ENCODE measurements around the gene MS4A1. TPM values are rescaled to one million over a fixed set of nuclear protein-coding genes. Genes with fewer than 3 reads are reported as not detected.

MS4A1 gene
- polyA plus RNA-seq, 1 of the 3 experiments (the other 2 are of a cell fraction) = not detected

DNA sequence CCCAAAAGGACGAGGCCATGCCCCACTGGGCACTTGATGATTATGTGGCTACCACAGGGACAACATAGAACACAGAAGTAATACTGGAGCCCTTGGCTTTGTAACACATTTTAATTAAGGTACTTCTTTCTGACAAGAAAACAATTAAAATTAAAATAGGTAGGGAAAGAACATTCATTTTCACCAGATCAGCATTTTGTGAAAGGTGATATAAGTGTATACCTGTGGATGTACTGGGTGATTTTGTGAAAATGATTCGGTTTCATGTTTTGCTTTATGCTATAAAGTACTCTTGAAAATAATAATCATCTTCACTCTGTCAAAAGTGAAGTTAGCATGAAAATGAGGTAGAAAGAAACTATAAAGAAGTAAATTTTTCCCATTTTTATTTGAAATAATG, 37.8 kb downstream of the MS4A1 start:
- DNase-seq = no peak
- no peaks in the 10 kb centered on the region for H3K79me2 ChIP-seq (ENCODE audit: insufficient read depth)
- no peak overlapping the region for H3K4me3 ChIP-seq (ENCODE audit: low read depth in 2 of 2, low read length in 1 of 2)
- no peaks in the 10 kb centered on the region for H3K4me1 ChIP-seq (ENCODE audit: control insufficient read depth in 1 of 2, insufficient read depth in 2 of 2, low read depth in 1 of 2, low read length in 1 of 2)
- no peaks in the 10 kb centered on the region for H3F3A ChIP-seq (replicated peaks; ENCODE audit: insufficient read depth)
- ChIA-PET CTCF (no interaction called here), POLR2A (no interaction called here)
- no peak overlapping the region for H2AFZ ChIP-seq (ENCODE audit: low read depth)
- H3K9me2 ChIP-seq = no peaks in the 10 kb centered on the region
- no peaks in the 10 kb centered on the region for H3K36me3 ChIP-seq (replicated peaks in 1 of 2; ENCODE audit: control insufficient read depth in 1 of 2, insufficient read depth in 2 of 2, low read length in 1 of 2)
- no peak overlapping the region for H3K9ac ChIP-seq
- no peak overlapping the region for H3K4me2 ChIP-seq
- no peak overlapping the region for H3K27ac ChIP-seq (ENCODE audit: low read depth in 2 of 2, low read length in 1 of 2)
- H3K9me3 ChIP-seq = no peaks in the 10 kb centered on the region
- H4K20me1 ChIP-seq (ENCODE audit: insufficient read depth) = no peaks in the 10 kb centered on the region
- H3K27me3 ChIP-seq (ENCODE audit: insufficient read depth) = no peaks in the 10 kb centered on the region; the same call in 1 of the 2 replicates
- TF ChIP-seq TEAD4 (IDR thresholded peaks at IDR 0.05; ENCODE audit: borderline replicate concordance, insufficient read depth) (no peak), EZH2phosphoT487 (IDR thresholded peaks at IDR 0.05; ENCODE audit: borderline replicate concordance, low read depth) (no peak), GATA2 (CRISPR knock-in tag; IDR thresholded peaks at IDR 0.05) (no peak), NRF1 (IDR thresholded peaks at IDR 0.05; ENCODE audit: low read depth, low read length) (no peak), GABPA (IDR thresholded peaks at IDR 0.05; ENCODE audit: low read depth) (no peak), FOSL2 (IDR thresholded peaks at IDR 0.05; ENCODE audit: borderline replicate concordance, low read depth) (no peak), TCF12 (IDR thresholded peaks at IDR 0.05) (no peak), POLR2AphosphoS5 (IDR thresholded peaks at IDR 0.05; ENCODE audit: low read depth, low read length) (no peak), EP300 (IDR thresholded peaks at IDR 0.05; ENCODE audit: borderline replicate concordance in 1 of 2, low read depth in 1 of 2, low read length in 1 of 2) (no peak), CHD2 (IDR thresholded peaks at IDR 0.05; ENCODE audit: low read length, partially characterized antibody) (no peak), SMC3 (IDR thresholded peaks at IDR 0.05; ENCODE audit: low read depth, low read length) (no peak), MEF2A (IDR thresholded peaks at IDR 0.05; ENCODE audit: borderline replicate concordance, low read depth) (no peak), YY1 (IDR thresholded peaks at IDR 0.05; ENCODE audit: low read depth) (no peak), RAD21 (IDR thresholded peaks at IDR 0.05; ENCODE audit: low read length) (no peak), RFX5 (IDR thresholded peaks at IDR 0.05; ENCODE audit: low read length) (no peak)
- TF ChIP-seq, protein P1, sequence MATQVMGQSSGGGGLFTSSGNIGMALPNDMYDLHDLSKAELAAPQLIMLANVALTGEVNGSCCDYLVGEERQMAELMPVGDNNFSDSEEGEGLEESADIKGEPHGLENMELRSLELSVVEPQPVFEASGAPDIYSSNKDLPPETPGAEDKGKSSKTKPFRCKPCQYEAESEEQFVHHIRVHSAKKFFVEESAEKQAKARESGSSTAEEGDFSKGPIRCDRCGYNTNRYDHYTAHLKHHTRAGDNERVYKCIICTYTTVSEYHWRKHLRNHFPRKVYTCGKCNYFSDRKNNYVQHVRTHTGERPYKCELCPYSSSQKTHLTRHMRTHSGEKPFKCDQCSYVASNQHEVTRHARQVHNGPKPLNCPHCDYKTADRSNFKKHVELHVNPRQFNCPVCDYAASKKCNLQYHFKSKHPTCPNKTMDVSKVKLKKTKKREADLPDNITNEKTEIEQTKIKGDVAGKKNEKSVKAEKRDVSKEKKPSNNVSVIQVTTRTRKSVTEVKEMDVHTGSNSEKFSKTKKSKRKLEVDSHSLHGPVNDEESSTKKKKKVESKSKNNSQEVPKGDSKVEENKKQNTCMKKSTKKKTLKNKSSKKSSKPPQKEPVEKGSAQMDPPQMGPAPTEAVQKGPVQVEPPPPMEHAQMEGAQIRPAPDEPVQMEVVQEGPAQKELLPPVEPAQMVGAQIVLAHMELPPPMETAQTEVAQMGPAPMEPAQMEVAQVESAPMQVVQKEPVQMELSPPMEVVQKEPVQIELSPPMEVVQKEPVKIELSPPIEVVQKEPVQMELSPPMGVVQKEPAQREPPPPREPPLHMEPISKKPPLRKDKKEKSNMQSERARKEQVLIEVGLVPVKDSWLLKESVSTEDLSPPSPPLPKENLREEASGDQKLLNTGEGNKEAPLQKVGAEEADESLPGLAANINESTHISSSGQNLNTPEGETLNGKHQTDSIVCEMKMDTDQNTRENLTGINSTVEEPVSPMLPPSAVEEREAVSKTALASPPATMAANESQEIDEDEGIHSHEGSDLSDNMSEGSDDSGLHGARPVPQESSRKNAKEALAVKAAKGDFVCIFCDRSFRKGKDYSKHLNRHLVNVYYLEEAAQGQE (IDR thresholded peaks at IDR 0.05; ENCODE audit: low read depth, low read length) = no peak
- TF ChIP-seq, protein P2, sequence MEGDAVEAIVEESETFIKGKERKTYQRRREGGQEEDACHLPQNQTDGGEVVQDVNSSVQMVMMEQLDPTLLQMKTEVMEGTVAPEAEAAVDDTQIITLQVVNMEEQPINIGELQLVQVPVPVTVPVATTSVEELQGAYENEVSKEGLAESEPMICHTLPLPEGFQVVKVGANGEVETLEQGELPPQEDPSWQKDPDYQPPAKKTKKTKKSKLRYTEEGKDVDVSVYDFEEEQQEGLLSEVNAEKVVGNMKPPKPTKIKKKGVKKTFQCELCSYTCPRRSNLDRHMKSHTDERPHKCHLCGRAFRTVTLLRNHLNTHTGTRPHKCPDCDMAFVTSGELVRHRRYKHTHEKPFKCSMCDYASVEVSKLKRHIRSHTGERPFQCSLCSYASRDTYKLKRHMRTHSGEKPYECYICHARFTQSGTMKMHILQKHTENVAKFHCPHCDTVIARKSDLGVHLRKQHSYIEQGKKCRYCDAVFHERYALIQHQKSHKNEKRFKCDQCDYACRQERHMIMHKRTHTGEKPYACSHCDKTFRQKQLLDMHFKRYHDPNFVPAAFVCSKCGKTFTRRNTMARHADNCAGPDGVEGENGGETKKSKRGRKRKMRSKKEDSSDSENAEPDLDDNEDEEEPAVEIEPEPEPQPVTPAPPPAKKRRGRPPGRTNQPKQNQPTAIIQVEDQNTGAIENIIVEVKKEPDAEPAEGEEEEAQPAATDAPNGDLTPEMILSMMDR (IDR thresholded peaks at IDR 0.05) = no peak
- TF ChIP-seq, protein P3, sequence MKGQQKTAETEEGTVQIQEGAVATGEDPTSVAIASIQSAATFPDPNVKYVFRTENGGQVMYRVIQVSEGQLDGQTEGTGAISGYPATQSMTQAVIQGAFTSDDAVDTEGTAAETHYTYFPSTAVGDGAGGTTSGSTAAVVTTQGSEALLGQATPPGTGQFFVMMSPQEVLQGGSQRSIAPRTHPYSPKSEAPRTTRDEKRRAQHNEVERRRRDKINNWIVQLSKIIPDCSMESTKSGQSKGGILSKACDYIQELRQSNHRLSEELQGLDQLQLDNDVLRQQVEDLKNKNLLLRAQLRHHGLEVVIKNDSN (IDR thresholded peaks at IDR 0.05; ENCODE audit: borderline replicate concordance, low read depth) = no peak
- TF ChIP-seq, protein P4, sequence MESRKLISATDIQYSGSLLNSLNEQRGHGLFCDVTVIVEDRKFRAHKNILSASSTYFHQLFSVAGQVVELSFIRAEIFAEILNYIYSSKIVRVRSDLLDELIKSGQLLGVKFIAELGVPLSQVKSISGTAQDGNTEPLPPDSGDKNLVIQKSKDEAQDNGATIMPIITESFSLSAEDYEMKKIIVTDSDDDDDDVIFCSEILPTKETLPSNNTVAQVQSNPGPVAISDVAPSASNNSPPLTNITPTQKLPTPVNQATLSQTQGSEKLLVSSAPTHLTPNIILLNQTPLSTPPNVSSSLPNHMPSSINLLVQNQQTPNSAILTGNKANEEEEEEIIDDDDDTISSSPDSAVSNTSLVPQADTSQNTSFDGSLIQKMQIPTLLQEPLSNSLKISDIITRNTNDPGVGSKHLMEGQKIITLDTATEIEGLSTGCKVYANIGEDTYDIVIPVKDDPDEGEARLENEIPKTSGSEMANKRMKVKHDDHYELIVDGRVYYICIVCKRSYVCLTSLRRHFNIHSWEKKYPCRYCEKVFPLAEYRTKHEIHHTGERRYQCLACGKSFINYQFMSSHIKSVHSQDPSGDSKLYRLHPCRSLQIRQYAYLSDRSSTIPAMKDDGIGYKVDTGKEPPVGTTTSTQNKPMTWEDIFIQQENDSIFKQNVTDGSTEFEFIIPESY (IDR thresholded peaks at IDR 0.05; ENCODE audit: borderline replicate concordance, low read depth) = no peak
- 4% methylated on average over 2 of the region's 2 CpGs for WGBS (ENCODE audit: low lambda C conversion rate)
